Adipocyte (in vitro differentiated cells): Measurements from ENCODE around the gene ADCK1.

Experiments
- DNase-seq: peaks from one replicate; pipeline ENCODE4 v3.0.0-alpha.2; 2015; ENCODE audit warnings: low read depth
- H3K27me3 ChIP-seq: replicated peaks from 2 replicates; pipeline ENCODE4 v1.7.0; 2013; ENCODE audit warnings: mild to moderate bottlenecking, low read length, moderate library complexity; ENCODE audit not compliant: control insufficient read depth, insufficient read depth
- H3K36me3 ChIP-seq: 2 replicates; pipeline ENCODE4 v1.7.0; 2013; ENCODE audit warnings: low read length, mild to moderate bottlenecking, moderate library complexity; ENCODE audit not compliant: control insufficient read depth, insufficient read depth, severe bottlenecking
- H3K4me1 ChIP-seq: 2 replicates; pipeline ENCODE4 v1.7.0; 2013; ENCODE audit warnings: mild to moderate bottlenecking, low read length, moderate library complexity; ENCODE audit not compliant: control insufficient read depth, insufficient read depth
- H3K4me3 ChIP-seq: 2 replicates; pipeline ENCODE4 v1.7.0; 2013; ENCODE audit warnings: mild to moderate bottlenecking, low read length, moderate library complexity
- H3K9ac ChIP-seq: 2 replicates; pipeline ENCODE4 v1.7.0; 2013; ENCODE audit warnings: mild to moderate bottlenecking, low read length, moderate library complexity
- H3K9me3 ChIP-seq: 2 replicates; pipeline ENCODE4 v1.7.0; 2013; ENCODE audit warnings: mild to moderate bottlenecking, low read length, moderate library complexity; ENCODE audit not compliant: control insufficient read depth

Gene ADCK1

DNA sequence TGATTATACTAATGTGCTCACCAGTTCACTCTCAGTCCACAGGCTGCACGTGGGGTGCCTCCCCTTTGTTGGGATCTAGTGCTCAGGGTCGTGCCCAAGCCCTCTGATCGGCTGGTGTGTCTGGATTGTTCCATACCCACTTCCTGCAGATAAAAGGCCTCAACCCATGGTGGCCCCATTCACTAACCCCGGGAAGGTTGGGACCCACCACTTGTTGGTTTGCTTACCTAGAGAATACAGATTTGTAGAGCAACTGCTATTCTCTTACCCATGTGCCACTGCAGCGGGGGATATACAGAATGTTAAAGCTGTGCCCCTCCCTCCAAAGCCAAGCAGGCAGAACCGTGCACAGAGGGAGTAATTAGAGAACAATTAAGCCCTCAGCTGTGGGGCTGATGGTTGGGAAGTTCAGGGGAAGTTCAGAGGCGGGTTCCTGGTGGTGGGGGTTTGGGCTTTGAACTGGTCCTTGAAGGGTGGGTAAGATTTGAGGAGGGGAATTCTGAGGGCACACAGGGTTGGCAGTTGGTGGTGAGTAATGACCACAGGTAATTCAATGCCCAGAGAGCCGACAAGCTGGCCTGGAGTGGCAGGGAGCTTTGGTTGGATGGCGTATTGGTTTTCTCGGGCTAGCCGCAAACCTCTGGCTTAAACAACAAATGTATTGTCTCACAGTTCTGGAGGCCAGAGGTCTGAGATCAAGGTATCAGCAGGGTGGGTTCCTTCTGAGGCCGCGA is 68.8 kb downstream of the ADCK1 start:
- peaks cover 8% of the 10 kb centered on the region for H3K4me1 ChIP-seq
- H3K4me3 ChIP-seq: no peak overlapping the region
- H3K36me3 ChIP-seq: no peaks in the 10 kb centered on the region
- H3K9ac ChIP-seq: no peak overlapping the region
- H3K9me3 ChIP-seq: no peaks in the 10 kb centered on the region
- no peak for DNase-seq
- H3K27me3 ChIP-seq: no peaks in the 10 kb centered on the region

DNA sequence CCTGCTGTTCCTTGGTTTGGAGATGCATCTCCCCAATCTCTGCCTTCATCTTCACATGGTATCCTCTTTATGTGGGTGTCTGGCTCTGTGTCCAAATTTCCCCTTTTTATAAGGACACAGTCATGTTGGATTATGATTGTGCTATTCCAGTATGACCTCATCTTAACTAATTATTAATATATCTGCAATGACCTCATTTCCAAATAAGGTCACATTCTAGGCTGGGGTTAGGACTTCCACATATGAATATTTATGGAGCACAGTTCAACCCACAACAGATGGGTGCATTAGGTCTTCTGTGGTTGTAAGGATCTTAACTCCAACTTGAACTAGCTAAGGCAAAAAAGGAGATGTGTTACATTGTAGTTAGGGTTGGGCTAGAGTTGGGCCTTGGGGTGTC is 69.4 kb downstream of the ADCK1 start:
- Histone ChIP-seq H3K4me1 (peaks cover 2% of the 10 kb centered on the region), H3K4me3 (no peak overlapping the region), H3K36me3 (no peaks in the 10 kb centered on the region), H3K9me3 (no peaks in the 10 kb centered on the region), H3K9ac (no peak overlapping the region), H3K27me3 (no peaks in the 10 kb centered on the region)
- no peak for DNase-seq

DNA sequence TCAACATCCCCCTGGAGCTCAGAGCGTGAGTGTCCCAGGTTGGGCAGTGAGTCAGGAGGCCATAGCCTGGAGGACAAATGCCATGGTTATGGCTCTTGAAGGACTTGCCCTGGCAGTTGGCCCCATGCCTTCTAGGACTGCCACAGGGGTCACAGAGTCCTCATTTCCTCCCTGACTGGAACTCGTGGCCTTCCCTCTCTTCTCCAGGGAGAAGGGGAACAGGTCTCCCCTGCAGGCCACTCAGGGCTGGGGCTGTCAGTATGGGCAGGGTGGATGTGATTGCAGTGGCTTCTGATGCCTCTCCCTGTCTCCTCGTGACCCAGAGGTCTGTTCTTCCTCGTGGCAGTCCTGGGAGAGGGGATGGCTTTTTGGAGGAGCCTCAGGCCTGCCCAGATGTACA is 70.7 kb downstream of the ADCK1 start:
- H3K9ac ChIP-seq: no peak overlapping the region
- no peak overlapping the region for H3K4me3 ChIP-seq
- H3K9me3 ChIP-seq: no peaks in the 10 kb centered on the region
- no peaks in the 10 kb centered on the region for H3K36me3 ChIP-seq
- H3K4me1 ChIP-seq: no peaks in the 10 kb centered on the region
- DNase-seq: no peak
- H3K27me3 ChIP-seq: no peaks in the 10 kb centered on the region

DNA sequence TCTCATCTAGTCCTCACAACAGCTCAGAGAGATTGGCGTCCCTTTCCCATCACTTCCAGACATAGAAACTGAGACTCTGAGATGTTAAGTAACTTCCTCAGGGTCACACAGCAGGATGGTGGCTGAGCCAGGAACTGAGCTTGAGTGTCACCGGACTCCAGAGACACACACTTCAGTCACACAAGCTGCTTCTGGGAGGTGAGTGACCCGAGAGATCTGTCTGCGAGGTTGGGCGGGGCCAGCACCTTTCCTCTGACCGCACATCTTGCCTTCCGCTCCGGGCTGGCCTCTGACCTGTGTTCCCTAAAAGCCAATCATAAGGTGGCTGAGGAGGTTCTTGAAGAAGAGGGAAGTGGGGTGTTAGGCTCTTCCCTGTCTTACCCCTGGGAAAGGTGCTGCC is 72.2 kb downstream of the ADCK1 start:
- H3K27me3 ChIP-seq: no peaks in the 10 kb centered on the region
- H3K4me1 ChIP-seq: no peaks in the 10 kb centered on the region
- no peak for DNase-seq
- H3K9me3 ChIP-seq: no peaks in the 10 kb centered on the region
- no peaks in the 10 kb centered on the region for H3K36me3 ChIP-seq
- H3K4me3 ChIP-seq: no peak overlapping the region
- no peak overlapping the region for H3K9ac ChIP-seq

DNA sequence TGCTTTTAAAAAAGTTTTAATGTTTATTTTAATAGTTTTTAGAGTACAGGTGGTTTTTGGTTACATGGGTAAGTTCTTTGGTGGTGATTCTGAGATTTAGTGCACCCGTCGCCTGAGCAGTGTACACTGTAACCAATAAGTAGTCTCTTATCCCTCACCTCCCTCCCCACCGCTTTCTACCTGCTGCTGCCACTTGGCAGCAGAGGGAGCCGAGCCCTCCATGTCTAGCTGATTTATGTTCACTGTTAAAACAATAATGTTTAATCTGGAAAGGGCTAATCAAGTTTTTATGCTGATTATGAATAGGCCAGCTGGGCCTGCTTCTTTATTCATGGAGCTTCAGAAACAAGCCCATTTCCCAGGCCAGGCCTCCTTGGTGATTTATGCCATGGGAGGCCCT is 73.1 kb downstream of the ADCK1 start:
- H3K4me3 ChIP-seq: no peak overlapping the region
- no peaks in the 10 kb centered on the region for H3K36me3 ChIP-seq
- H3K9ac ChIP-seq: no peak overlapping the region
- DNase-seq: no peak
- no peaks in the 10 kb centered on the region for H3K27me3 ChIP-seq
- no peaks in the 10 kb centered on the region for H3K4me1 ChIP-seq
- no peaks in the 10 kb centered on the region for H3K9me3 ChIP-seq

DNA sequence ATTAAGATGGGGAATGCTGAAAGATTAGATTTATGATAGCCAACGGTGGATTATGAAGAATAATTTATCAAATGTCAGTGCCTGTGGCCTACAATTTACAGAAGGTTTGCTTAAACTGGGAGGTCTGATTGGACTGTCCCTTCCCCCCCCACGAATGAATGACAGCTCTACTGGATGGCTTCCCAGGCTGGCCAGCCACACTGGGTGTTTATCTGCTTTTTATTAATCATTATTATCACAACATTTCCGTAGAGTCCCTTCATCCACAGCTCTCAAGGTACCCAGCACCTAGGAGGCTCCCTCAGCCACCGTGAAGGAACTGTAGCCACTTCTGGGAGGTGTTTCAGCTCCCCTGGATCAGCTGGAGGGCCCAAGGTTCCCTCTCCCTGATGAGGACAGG is 78.9 kb downstream of the ADCK1 start:
- Histone ChIP-seq H3K36me3 (no peaks in the 10 kb centered on the region), H3K27me3 (no peaks in the 10 kb centered on the region)
- no peak for DNase-seq

DNA sequence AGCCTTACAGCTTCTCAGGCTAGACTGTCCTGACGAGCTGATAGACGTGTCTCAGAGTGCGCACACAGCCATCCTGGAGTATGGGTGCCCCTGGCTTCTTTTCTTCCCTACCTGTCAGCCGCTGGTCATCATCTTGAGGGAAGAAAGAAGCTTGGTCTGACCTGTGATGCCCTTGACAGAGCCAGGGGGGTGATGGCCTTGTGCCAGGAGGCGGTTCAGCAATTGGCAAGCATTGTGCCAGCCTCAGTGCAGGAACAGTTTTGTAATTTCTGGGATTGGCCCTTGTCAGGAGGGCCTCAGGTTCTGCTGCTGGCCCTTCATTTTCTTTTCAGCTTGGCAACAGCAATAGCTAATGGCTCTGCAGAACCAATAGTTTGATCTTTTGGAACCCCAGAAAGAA is 80.1 kb downstream of the ADCK1 start:
- H3K27me3 ChIP-seq: no peaks in the 10 kb centered on the region
- H3K4me3 ChIP-seq: no peak overlapping the region
- H3K36me3 ChIP-seq: no peaks in the 10 kb centered on the region
- no peaks in the 10 kb centered on the region for H3K9me3 ChIP-seq
- no peak for DNase-seq
- peaks cover 34% of the 10 kb centered on the region for H3K4me1 ChIP-seq
- H3K9ac ChIP-seq: no peak overlapping the region

More for the DNA sequence above, 78.9 kb downstream of the ADCK1 start:
- H3K4me3 ChIP-seq: no peak overlapping the region
- H3K9me3 ChIP-seq: no peaks in the 10 kb centered on the region
- peaks cover 34% of the 10 kb centered on the region for H3K4me1 ChIP-seq
- H3K9ac ChIP-seq: no peak overlapping the region

DNA sequence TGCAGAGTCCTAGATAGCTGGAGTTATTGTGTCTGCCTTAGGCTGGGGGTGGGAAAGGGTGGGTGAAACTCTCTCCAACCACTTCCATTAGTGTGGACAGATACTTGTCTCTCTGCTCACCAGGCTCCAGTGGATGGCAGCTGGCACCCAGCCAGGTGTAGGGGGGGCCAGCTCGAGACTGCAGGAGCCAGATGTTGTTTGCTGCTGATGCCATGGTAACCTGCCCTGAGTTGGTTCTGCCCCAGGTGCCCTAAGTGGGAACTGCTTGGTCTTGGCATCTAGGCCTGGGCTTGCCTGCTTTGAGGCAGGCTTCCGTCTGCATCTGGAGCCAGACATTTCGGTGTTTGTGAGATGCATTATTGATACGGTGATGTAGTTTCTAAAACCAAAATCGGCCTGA is 82.2 kb downstream of the ADCK1 start:
- Histone ChIP-seq H3K4me1 (peaks cover 34% of the 10 kb centered on the region), H3K9ac (peak overlapping the region; percentile 35), H3K27me3 (no peaks in the 10 kb centered on the region), H3K9me3 (no peaks in the 10 kb centered on the region), H3K4me3 (peak overlapping the region; percentile 36), H3K36me3 (no peaks in the 10 kb centered on the region)
- DNase-seq: no peak

DNA sequence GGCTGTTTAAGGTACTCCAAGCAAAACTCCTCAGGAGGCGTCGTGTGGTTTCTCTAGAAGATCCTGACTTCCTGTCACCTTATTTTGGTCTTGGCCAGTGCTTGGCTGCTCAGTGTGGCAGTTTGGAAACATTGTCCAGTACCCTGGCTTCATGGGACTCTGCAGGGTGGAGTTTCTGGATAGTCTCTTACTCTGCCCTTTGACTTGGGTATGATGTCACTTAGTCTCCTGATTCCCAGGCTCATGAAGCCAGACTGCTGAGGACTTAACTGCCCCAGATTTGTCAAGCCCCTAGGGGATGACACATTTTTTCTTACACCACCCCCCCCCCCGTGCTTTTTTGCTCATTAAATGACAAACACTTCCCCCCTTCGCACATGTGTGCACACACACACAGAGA is 82.7 kb downstream of the ADCK1 start:
- H3K36me3 ChIP-seq: no peaks in the 10 kb centered on the region
- no peaks in the 10 kb centered on the region for H3K9me3 ChIP-seq
- DNase-seq: no peak
- peak overlapping the region; percentile 36 for H3K4me3 ChIP-seq
- no peaks in the 10 kb centered on the region for H3K27me3 ChIP-seq
- peaks cover 34% of the 10 kb centered on the region for H3K4me1 ChIP-seq
- H3K9ac ChIP-seq: peak overlapping the region; percentile 75

DNA sequence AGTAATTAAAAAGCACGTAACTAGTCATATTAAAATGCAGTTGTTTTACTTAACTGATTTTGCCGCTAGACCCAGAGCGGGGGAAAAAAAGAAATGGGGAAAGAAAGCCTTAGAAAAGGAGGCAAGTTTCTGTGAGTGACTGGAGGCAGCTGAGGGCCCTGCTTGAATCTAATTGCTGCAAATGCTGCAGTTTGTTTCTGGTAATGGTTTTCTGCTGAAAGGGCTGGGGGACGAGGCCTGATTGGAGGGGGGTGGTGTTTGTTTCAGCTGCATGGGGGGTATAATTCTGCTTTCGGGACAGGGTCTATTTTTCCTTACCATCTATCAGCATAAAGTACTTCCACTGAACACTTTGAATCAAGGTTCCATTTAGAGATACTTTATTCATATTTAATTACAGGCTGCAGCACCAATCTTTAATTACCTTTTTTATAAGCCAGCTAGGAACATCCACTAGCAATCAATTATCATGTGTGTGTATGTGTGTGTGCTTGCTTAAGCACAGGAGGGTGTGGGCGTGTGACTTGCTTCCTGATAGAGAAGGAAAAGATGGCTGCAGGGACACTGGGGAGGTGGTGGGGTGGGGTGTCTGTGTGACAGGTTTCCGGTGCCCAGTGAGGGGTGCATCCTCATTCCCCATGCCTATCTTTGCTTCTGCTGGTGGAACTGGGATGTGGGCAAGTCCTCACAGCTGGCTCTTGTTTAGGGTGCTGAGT is 83.4 kb downstream of the ADCK1 start:
- H3K36me3 ChIP-seq: no peaks in the 10 kb centered on the region
- H3K9ac ChIP-seq: peak overlapping the region; percentile 75
- H3K27me3 ChIP-seq: no peaks in the 10 kb centered on the region
- no peak overlapping the region for H3K4me3 ChIP-seq
- no peak for DNase-seq
- H3K4me1 ChIP-seq: peaks cover 34% of the 10 kb centered on the region
- H3K9me3 ChIP-seq: no peaks in the 10 kb centered on the region

DNA sequence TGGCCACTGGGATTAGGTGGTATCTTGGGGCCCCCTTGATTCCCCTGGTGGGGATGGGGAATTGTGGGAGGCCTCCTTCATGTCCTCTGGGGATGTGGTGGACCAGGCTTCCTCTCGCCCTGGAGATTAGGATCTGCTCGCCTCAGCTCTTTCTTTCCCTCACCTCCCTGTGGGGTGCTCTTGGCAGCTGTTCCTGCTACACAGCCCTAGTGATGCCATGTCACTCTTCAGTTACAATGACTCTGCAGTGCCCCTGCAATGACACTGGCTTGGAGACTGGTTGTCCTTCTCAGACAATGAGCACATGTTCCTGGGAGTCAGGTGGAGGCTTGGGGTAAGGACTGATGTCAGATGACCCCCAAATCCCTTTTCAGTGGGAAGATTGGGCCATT is 83.9 kb downstream of the ADCK1 start:
- H3K9ac ChIP-seq: no peak overlapping the region
- peaks cover 33% of the 10 kb centered on the region for H3K4me1 ChIP-seq
- no peaks in the 10 kb centered on the region for H3K9me3 ChIP-seq
- H3K4me3 ChIP-seq: no peak overlapping the region
- H3K36me3 ChIP-seq: no peaks in the 10 kb centered on the region
- no peaks in the 10 kb centered on the region for H3K27me3 ChIP-seq
- no peak for DNase-seq
